Inflammatory macrophage (primary cell): ENCODE data around the gene MRPL18.
"Not testable (repeated sequence)": the region's sequence is repeated elsewhere in the genome, so short reads cannot be mapped to it uniquely, and the experiment has no call there.

Source experiments
- DNase-seq, 2 donors: peaks; one replicate each; pipeline ENCODE4 v3.0.0-alpha.2; 2020 to 2022

The MRPL18 gene

DNA sequence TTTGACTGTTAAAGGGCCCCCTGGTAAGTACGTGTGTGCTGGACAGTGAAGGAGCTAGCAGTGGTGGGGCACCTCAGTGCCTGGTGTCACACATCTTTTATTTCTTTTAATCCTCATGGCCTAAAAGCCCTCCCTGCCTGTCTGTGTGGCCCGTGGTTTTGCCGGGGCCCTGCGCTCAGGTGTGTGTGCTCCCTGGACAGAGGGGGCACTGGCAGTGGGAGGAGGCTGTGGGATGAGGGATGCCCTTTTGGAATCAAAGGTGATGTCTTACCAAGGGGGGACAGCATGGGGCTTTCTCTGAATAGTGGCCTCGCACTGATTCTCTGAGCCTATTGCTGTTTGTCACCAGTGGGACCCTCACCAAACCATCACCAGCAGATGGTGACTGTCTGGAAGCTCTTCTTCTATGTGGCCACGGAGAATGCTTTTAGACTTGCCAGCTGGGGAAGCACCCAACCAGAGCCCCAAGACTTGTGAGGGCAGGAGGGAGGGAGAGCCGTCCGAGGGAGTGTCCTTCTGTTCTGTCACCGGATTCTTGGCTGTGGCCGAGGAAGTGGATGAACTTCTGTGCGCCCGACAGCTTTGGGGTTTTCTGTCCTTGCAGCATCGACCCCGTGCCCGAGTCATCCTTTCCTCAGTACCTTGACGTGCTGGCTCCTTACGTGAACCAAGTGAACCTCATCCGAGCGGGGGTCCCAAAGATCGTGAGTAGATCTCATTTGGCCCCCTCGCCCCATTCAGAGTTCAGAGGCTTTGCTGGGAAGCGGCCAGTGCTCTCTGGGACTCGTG is 27.9 kb downstream of the MRPL18 start:
- no peak for DNase-seq

DNA sequence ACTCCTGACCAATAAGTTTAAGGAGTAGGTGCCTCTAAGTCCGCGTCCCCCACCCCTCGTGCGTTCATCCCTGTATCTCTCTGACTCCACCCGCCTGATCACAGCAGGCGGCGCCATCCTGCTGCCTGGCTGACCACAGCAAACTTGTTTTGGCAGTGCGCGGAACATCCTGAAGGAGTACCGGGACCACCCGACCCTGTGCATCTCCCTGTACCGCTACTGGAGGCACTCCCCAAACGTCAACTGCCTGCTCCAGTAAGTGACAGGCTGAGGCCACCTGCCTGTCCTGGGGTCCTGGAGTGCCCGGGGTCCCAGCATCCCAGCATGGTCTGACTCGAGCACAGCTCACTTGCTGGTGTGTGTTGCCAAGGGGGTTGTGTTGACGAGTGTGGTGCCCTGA is 28.8 kb downstream of the MRPL18 start:
- DNase-seq, result no peak

GRCh38 chr6:159819932-159820640 is 29.8 kb downstream of the MRPL18 start:
- DNase-seq, result peak in 1 of 2 donors; percentile 11

DNA sequence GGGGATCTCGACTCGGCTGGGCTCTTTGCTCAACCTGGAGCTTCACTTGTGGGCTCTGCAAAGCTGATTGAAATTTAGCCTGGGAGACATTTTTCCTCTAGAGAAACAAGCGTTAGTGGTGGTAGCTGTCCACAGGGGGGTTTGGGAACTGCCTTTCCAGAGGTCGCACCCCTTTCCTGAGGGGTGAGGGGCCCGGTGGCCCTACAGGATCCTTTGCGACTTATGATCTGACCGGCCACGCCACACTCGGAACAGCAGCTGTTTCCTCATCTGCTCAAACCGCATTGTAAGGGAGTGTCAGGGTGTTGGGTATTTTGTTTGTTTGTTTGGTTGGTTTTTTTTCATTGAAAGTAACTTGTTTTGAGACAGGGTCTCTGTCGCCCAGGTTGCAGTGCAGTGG is 30.9 kb downstream of the MRPL18 start:
- DNase-seq, result no peak

- no peak for DNase-seq
These were observed 31.5 kb downstream of the MRPL18 start for GRCh38 chr6:159821726-159822125.

GRCh38 chr6:159823953-159824352 is 33.7 kb downstream of the MRPL18 start:
- no peak for DNase-seq

DNA sequence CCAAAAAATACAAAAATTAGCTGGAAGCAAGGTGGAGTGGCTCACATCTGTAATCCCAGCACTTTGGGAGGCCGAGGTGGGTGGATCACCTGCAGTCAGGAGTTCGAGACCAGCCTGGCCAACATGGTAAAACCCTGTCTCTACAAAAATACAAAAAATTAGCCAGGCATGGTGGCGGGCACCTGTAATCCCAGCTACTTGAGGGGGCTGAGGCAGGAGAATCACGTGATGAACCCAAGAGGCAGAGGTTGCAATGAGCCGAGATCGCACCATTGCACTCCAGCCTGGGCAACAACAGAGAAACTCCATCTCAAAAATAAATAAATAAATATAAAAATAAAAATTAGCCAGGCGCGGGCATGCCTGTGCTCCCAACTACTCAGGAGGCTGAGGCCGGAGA is 34.4 kb downstream of the MRPL18 start:
- not testable (repeated sequence) for DNase-seq

- DNase-seq, result no peak
These were observed 35.7 kb downstream of the MRPL18 start for GRCh38 chr6:159826004-159826403.

DNA sequence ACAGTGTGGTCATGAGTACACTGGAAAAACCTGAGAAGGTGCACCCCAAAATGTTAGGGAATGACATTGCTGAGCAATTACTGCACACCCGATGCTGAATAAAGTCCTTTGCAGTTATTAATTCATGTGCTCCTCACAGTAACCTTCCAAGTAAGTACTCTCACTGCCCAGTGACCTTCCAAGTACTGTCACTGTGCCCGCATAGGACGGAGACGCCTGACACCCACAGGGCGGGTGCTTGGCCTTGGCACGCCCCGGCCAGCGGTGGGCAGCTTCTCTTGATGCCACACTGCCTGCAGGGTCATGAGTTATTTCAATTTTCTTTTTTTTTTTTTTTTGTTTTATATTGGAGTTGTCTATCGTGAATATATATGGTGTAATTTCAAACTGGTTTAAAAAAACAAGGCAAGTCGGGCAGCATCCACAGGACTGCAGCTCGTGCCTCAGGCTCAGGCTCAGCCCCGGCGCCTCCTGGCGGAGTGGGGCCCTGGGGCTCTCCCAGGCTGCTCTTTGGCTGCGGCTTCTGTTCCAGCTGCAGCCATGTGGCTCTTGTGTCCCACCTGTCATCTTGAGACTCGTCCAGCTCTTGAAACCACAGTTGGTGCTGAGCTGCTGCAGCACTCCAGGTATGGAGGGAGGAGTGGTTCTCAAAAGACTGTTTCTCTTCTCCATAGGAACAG is 36.8 kb downstream of the MRPL18 start:
- DNase-seq, result no peak

DNA sequence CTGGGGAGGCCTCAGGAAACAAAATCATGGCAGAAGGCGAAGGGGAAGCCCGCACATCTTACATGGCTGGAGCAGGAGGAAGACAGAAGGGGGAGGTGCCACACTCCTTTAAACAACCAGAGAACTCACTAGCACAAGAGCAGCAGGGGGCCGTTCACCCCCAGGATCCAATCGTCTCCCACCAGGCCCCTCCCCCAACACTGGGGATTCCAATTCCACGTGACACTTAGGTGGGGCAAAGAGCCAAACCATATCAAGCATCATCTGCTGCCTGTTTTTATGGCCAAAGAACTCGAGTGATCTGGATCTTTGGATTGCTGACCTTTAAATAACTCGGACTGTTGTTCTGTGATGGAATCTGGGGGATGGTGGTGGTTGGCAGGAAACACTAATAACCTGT is 37.8 kb downstream of the MRPL18 start:
- DNase-seq, result no peak

DNA sequence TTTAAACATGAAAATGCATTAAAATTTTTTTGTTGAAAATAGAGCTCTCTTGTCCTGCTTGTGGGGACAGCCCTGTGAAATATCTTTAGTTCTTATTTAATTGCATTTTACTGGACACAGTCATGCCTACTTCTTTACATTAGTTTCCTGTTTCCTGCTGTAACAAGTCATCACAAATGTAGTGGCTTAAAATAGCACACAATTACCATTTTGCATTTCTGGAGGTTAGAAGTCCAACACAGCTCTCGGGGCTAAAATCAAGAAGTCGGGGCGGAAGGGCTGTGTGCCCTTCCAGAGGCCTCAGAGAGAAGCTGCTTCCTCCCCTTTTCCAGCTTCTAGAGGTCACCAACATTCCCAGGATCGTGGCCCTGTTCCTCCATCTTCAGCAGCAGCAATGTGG is 39.3 kb downstream of the MRPL18 start:
- peak; percentile 48 to 62 for DNase-seq

DNA sequence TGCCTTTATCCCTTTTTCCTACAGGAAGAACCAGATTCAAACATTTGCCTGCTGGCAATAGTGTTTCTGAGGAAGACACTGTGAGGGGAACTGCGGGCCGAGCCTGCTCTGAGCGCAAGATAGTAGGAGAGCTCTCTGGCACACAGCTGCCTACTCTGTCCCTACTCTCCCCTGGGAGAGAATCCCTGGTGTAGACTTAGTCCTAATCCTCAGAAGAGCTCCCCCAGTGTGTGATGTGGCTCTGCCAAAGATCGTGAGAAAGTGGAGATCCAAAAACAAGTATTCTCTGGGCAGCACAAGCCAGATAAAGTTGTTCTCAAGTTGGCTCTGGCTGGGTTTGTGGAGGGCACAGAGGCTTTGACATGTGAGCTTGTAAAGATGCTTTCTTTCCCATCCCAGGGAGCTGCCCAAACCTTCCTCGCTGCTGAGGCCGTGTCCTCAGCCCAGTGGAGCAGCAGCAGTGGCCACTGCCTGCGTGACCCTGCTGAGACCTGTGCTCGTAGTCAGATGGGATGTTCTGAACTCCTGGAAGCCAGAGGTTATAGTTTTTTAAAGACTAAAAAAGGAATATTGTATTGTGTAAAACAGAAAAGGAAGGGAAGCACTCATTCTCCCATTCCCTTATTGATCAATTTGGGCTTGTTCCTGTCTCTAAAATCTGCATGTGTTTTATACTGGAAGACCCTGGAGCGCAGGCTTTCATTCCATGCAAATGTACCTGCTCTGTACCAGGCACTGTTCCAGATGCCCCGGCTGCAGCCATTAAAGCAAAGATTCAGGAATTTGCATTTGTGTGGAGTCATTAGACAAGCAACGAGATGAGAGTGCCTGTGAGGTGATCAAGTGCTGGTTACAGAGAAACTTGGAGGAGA is 40.5 kb downstream of the MRPL18 start:
- no peak for DNase-seq

GRCh38 chr6:159831373-159831679 is 41.1 kb downstream of the MRPL18 start:
- no peak for DNase-seq

- no peak for DNase-seq
These were observed 42.7 kb downstream of the MRPL18 start for GRCh38 chr6:159832946-159833345.

DNA sequence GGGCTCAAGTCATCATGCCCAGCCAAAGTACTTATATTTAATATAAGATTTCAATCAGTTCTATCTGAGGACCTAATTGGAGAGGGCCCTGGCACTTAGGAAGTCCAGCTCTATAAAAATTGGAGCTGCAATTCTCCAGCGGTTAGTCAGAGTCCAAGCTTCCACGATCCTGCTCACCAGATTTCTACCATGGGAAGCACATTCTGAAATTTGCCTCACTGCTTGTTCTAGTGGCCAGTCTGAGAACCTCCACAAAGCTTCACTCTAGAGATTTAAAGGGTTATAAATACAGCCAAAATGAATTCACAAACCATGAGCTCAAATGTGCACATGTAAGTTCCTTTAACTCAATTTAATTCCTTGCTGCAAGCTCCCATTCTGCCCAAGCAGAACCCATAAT is 43.3 kb downstream of the MRPL18 start:
- DNase-seq, result no peak

GRCh38 chr6:159833997-159834603 is 43.8 kb downstream of the MRPL18 start:
- no peak for DNase-seq

- DNase-seq, result no peak
These were observed 46.6 kb downstream of the MRPL18 start for GRCh38 chr6:159836718-159837490.

DNA sequence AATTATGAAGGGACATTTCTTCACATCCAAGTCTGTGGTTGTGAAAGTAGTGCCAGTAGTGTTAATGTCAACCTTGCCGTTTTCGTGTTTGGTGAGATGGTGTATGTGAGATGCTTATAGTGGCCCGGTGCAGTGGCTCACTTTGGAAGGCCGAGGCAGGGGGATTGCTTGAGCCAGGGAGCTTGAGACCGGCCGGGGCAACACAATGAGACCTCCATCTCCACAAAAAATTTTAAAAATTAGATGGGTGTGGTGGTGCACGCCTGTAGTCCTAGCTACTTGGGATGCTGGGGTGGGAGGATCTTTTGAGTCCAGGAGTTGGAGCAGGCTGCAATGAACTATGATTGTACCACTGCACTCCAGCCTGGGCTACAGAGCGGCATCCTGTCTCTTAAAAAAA is 47.2 kb downstream of the MRPL18 start:
- no peak for DNase-seq

GRCh38 chr6:159838020-159838744 is 47.9 kb downstream of the MRPL18 start:
- DNase-seq, result no peak

DNA sequence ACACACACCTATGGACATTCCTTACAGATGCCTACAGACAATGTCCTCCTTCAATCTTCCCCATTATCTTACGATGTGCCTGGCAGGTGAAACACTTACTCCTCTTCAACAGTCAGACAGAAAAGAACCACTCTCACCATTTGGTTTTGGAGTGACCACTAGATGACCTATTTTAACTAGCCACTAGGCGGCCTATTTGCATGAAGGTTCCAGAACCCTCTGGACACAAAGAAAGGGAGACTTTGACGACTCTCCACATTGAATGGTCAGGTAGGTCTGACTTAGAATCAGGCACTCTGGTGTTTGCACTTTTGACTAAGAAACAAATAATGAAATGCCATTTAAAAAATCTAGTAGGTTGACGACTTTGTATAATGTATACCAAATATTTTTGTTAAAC is 51.8 kb downstream of the MRPL18 start:
- DNase-seq, result no peak
